Ovary (tissue), 3 donors: ENCODE data around the gene SLC22A9.

Experiments
- EP300 ChIP-seq: sonication (generic); formaldehyde crosslinking; IDR thresholded peaks from one replicate; pipeline ENCODE4 v1.6.1; 2017; ENCODE audit warnings: antibody characterized with exemption
- POLR2A ChIP-seq: fragments of 450-650 bp; IDR thresholded peaks from one replicate; pipeline ENCODE4 v1.6.1; 2017; ENCODE audit warnings: antibody characterized with exemption, mild to moderate bottlenecking, moderate library complexity
- TF ChIP-seq, protein P1 (sequence below), 3 donors: fragments of 450-650 bp in 2 of 3; fragments of 200-600 bp in 1 of 3; IDR thresholded peaks; one replicate each; pipeline versions ENCODE4 v1.5.1 to v1.8.0; 2016 to 2022; ENCODE audit warnings: antibody characterized with exemption in 3 of 3, mild to moderate bottlenecking in 1 of 3
- donor health status: DM: no; HTN: no; CAD: no.

DNA sequence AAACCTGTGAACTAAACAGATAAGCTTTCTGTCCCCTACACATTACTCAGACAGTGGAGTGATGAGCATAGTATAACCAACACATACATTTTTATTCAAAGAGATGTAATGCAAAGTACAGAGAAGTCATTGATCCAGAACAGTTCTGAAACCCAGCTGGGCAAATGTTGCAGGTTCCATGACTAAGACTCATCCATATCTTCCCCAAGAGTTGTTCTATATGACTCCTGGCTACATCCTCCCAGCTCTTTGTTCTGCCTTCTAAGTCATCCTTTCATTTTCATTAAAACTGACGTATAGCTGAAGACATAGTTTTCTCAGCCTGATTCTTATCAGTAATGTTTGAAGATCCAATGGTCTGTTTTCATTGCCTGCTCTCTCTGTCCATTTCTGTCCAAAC, 74.1 kb downstream of the SLC22A9 start:
- TF ChIP-seq, protein P1, sequence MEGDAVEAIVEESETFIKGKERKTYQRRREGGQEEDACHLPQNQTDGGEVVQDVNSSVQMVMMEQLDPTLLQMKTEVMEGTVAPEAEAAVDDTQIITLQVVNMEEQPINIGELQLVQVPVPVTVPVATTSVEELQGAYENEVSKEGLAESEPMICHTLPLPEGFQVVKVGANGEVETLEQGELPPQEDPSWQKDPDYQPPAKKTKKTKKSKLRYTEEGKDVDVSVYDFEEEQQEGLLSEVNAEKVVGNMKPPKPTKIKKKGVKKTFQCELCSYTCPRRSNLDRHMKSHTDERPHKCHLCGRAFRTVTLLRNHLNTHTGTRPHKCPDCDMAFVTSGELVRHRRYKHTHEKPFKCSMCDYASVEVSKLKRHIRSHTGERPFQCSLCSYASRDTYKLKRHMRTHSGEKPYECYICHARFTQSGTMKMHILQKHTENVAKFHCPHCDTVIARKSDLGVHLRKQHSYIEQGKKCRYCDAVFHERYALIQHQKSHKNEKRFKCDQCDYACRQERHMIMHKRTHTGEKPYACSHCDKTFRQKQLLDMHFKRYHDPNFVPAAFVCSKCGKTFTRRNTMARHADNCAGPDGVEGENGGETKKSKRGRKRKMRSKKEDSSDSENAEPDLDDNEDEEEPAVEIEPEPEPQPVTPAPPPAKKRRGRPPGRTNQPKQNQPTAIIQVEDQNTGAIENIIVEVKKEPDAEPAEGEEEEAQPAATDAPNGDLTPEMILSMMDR (IDR thresholded peaks at IDR 0.05) = no peak
- no peak for TF ChIP-seq POLR2A
- no peak for TF ChIP-seq EP300
